ENCODE measurements around the gene CCDC90B. TPM values are rescaled to one million over a fixed set of nuclear protein-coding genes. Genes with fewer than 3 reads are reported as not detected.

The CCDC90B gene
- total RNA-seq, 2 experiments from 2014 or later, result 39.3 to 47.4 TPM

GRCh38 chr11:83252941-83253340 lies 33.2 kb downstream of the CCDC90B start:
- ChIA-PET CTCF (ENCODE audit: unreplicated experiment) (interaction anchor here (0.5 kb wide), 1 partner anchor 29 kb away, joined by 3 read pairs; no protein-coding TSS in a partner anchor), POLR2A (no interaction called here)
- DNase-seq (ENCODE audit: low spot score), result no peak
- Histone ChIP-seq H3K4me1 (ENCODE audit: insufficient read depth, low read length, poor library complexity, severe bottlenecking) (peaks cover 10% of the 10 kb centered on the region), H3K4me2 (ENCODE audit: low read length) (no peak overlapping the region), H3K36me3 (ENCODE audit: insufficient read depth, low read length) (peaks cover 5% of the 10 kb centered on the region), H3K79me2 (ENCODE audit: insufficient read depth, low read depth, low read length) (no peaks in the 10 kb centered on the region), H2AFZ (ENCODE audit: low read length) (no peak overlapping the region), H3K27ac (ENCODE audit: low read depth, low read length, poor library complexity, severe bottlenecking) (no peak overlapping the region), H3K4me3 (ENCODE audit: low read depth, low read length, poor library complexity, severe bottlenecking) (no peak overlapping the region), H4K20me1 (ENCODE audit: insufficient read depth, low read length) (no peaks in the 10 kb centered on the region), H3K9me2 (ENCODE audit: insufficient read depth, low read length) (no peaks in the 10 kb centered on the region), H3K9me3 (ENCODE audit: low read length) (peaks cover 4% of the 10 kb centered on the region; the same call in 1 of the 2 replicates)
- intact Hi-C loops (cut with micrococcal nuclease; ENCODE audit: unreplicated experiment), result loop anchor here (5.0 kb wide), 1 partner anchor 536 kb away; no protein-coding TSS in a partner anchor
- no TSS peak for BruUV-seq (replicated peaks)
- TF ChIP-seq CTCF (conservative IDR thresholded peaks at IDR 0.05; ENCODE audit: low read length) (no peak), EZH2phosphoT487 (IDR thresholded peaks at IDR 0.05; ENCODE audit: borderline replicate concordance, low read depth, low read length) (no peak)

- H3K27ac ChIP-seq (ENCODE audit: low read depth, low read length, poor library complexity, severe bottlenecking), result no peak overlapping the region
- H4K20me1 ChIP-seq (ENCODE audit: insufficient read depth, low read length), result no peaks in the 10 kb centered on the region
- no peak overlapping the region for H3K4me3 ChIP-seq (ENCODE audit: low read depth, low read length, poor library complexity, severe bottlenecking)
- ChIA-PET POLR2A (interaction anchor here (0.5 kb wide), 1 partner anchor 369 kb away, joined by 4 read pairs; no protein-coding TSS in a partner anchor), CTCF (ENCODE audit: unreplicated experiment) (interaction anchor here (0.5 kb wide), 1 partner anchor 29 kb away, joined by 3 read pairs; no protein-coding TSS in a partner anchor)
- TF ChIP-seq CTCF (conservative IDR thresholded peaks at IDR 0.05; ENCODE audit: low read length) (no peak), EZH2phosphoT487 (IDR thresholded peaks at IDR 0.05; ENCODE audit: borderline replicate concordance, low read depth, low read length) (no peak)
- intact Hi-C loops (cut with micrococcal nuclease; ENCODE audit: unreplicated experiment), result loop anchor here (5.0 kb wide), 1 partner anchor 535 kb away; no protein-coding TSS in a partner anchor
- peaks cover 4% of the 10 kb centered on the region; the same call in 1 of the 2 replicates for H3K9me3 ChIP-seq (ENCODE audit: low read length)
- no peak overlapping the region for H3K4me2 ChIP-seq (ENCODE audit: low read length)
- H3K79me2 ChIP-seq (ENCODE audit: insufficient read depth, low read depth, low read length), result no peaks in the 10 kb centered on the region
- no peaks in the 10 kb centered on the region for H3K9me2 ChIP-seq (ENCODE audit: insufficient read depth, low read length)
- no peak overlapping the region for H2AFZ ChIP-seq (ENCODE audit: low read length)
- no peak for DNase-seq (ENCODE audit: low spot score)
- no peaks in the 10 kb centered on the region; the same call in 1 of the 2 replicates for H3K36me3 ChIP-seq (ENCODE audit: insufficient read depth, low read length)
- BruUV-seq (replicated peaks), result no TSS peak
- peaks cover 10% of the 10 kb centered on the region for H3K4me1 ChIP-seq (ENCODE audit: insufficient read depth, low read length, poor library complexity, severe bottlenecking)
Observed at GRCh38 chr11:83252266-83252665, 33.9 kb downstream of the CCDC90B start.

GRCh38 chr11:83249972-83250593 lies 36.1 kb downstream of the CCDC90B start:
- no peak overlapping the region for H3K4me3 ChIP-seq (ENCODE audit: low read depth, low read length, poor library complexity, severe bottlenecking)
- H4K20me1 ChIP-seq (ENCODE audit: insufficient read depth, low read length), result no peaks in the 10 kb centered on the region
- TF ChIP-seq EZH2phosphoT487 (IDR thresholded peaks at IDR 0.05; ENCODE audit: borderline replicate concordance, low read depth, low read length) (no peak), CTCF (conservative IDR thresholded peaks at IDR 0.05; ENCODE audit: low read length) (peak; percentile 96)
- H3K9me2 ChIP-seq (ENCODE audit: insufficient read depth, low read length), result no peaks in the 10 kb centered on the region
- intact Hi-C loops (cut with micrococcal nuclease; ENCODE audit: unreplicated experiment), result loop anchor here (1.0 to 10.0 kb wide), 5 partner anchors 163 to 565 kb away; no protein-coding TSS in a partner anchor
- CTCF ChIA-PET (ENCODE audit: unreplicated experiment), result interaction anchor here (1.1 to 1.5 kb wide), 5 partner anchors 15 to 383 kb away, joined by 3 to 6 read pairs (median 3); no protein-coding TSS in a partner anchor
- no peak overlapping the region for H3K27ac ChIP-seq (ENCODE audit: low read depth, low read length, poor library complexity, severe bottlenecking)
- no TSS peak for BruUV-seq (replicated peaks)
- peaks cover 4% of the 10 kb centered on the region; the same call in 1 of the 2 replicates for H3K9me3 ChIP-seq (ENCODE audit: low read length)
- no peak overlapping the region for H2AFZ ChIP-seq (ENCODE audit: low read length)
- no peaks in the 10 kb centered on the region for H3K79me2 ChIP-seq (ENCODE audit: insufficient read depth, low read depth, low read length)
- POLR2A ChIA-PET, result interaction anchor here (0.5 to 2.1 kb wide), 13 partner anchors 9 to 382 kb away, joined by 3 to 8 read pairs (median 4); partner anchors contain the start of genes DDIAS and PRCP
- no peak overlapping the region for H3K4me2 ChIP-seq (ENCODE audit: low read length)
- peak; percentile 73 for DNase-seq (ENCODE audit: low spot score)
- H3K36me3 ChIP-seq (ENCODE audit: insufficient read depth, low read length), result no peaks in the 10 kb centered on the region; the same call in 1 of the 2 replicates
- peaks cover 10% of the 10 kb centered on the region for H3K4me1 ChIP-seq (ENCODE audit: insufficient read depth, low read length, poor library complexity, severe bottlenecking)

All from OCI-LY7 (cell line).